ENCODE measurements around the gene ELOVL2. TPM values are rescaled to one million over a fixed set of nuclear protein-coding genes. Genes with fewer than 3 reads are reported as not detected.

The ELOVL2 gene
- total RNA-seq, 2 experiments from 2014 or later: not detected

- Histone ChIP-seq H3K4me1 (ENCODE audit: insufficient read depth, low read length) (no peaks in the 10 kb centered on the region), H3K9me3 (ENCODE audit: control insufficient read depth in 1 of 2, insufficient read depth in 1 of 2, low read length in 2 of 2) (no peaks in the 10 kb centered on the region), H3K27me3 (ENCODE audit: control insufficient read depth in 1 of 2, insufficient read depth in 2 of 2, low read length in 2 of 2) (peaks cover 12 to 31% of the 10 kb centered on the region in 2 experiments), H3K36me3 (ENCODE audit: insufficient read depth, low read length) (no peaks in the 10 kb centered on the region), H3K27ac (ENCODE audit: low read depth in 1 of 2, low read length in 2 of 2) (no peak overlapping the region), H3K4me3 (ENCODE audit: low read length) (no peak overlapping the region)
- no peaks in the 10 kb centered on the region for H3K4me1 Mint-ChIP-seq (ENCODE audit: low read depth)
- DNase-seq (no peak), ATAC-seq (ENCODE audit: poor library complexity) (no peak)
- no peaks in the 10 kb centered on the region for H3K36me3 Mint-ChIP-seq (ENCODE audit: low read depth)
- intact Hi-C loops (cut with DNase I, micrococcal nuclease): no loop called here
- no peak overlapping the region for H3K27ac Mint-ChIP-seq
- no peak for TF ChIP-seq CTCF (IDR thresholded peaks at IDR 0.05)
- H3K27me3 Mint-ChIP-seq: peaks cover 76% of the 10 kb centered on the region
- CTCF ChIA-PET: no interaction called here
- no peaks in the 10 kb centered on the region for H3K9me3 Mint-ChIP-seq
- POLR2A ChIA-PET: no interaction called here
- no peak overlapping the region for H3K4me3 Mint-ChIP-seq
Observed at GRCh38 chr6:11050731-11051130, 6.6 kb upstream of the ELOVL2 start.

- Histone ChIP-seq H3K27me3 (ENCODE audit: control insufficient read depth in 1 of 2, insufficient read depth in 2 of 2, low read length in 2 of 2) (peaks cover 28 to 61% of the 10 kb centered on the region in 2 experiments), H3K4me1 (ENCODE audit: insufficient read depth, low read length) (peaks cover 9% of the 10 kb centered on the region), H3K4me3 (ENCODE audit: low read length) (no peak overlapping the region), H3K27ac (ENCODE audit: low read depth in 1 of 2, low read length in 2 of 2) (no peak overlapping the region), H3K36me3 (ENCODE audit: insufficient read depth, low read length) (no peaks in the 10 kb centered on the region), H3K9me3 (ENCODE audit: control insufficient read depth in 1 of 2, insufficient read depth in 1 of 2, low read length in 2 of 2) (peaks cover 0 to 11% of the 10 kb centered on the region in 2 experiments)
- ATAC-seq (ENCODE audit: poor library complexity): no peak
- Mint-ChIP-seq H3K36me3 (ENCODE audit: low read depth) (peaks cover 3% of the 10 kb centered on the region), H3K9me3 (no peaks in the 10 kb centered on the region), H3K27me3 (peaks cover 83% of the 10 kb centered on the region), H3K4me1 (ENCODE audit: low read depth) (peaks cover 9% of the 10 kb centered on the region), H3K27ac (no peak overlapping the region), H3K4me3 (peak overlapping the region; percentile 73)
- POLR2A ChIA-PET: no interaction called here
- DNase-seq: no peak
- CTCF ChIA-PET: no interaction called here
- intact Hi-C loops (cut with DNase I, micrococcal nuclease): no loop called here
- no peak for TF ChIP-seq CTCF (IDR thresholded peaks at IDR 0.05)
Observed at GRCh38 chr6:11044712-11045167, 635 bp upstream of the ELOVL2 start.

- H3K4me1 ChIP-seq (ENCODE audit: insufficient read depth, low read length): peaks cover 9% of the 10 kb centered on the region
- H3K4me3 ChIP-seq (ENCODE audit: low read length): no peak overlapping the region
- peak overlapping the region; percentile 77 for H3K4me3 Mint-ChIP-seq
- ATAC-seq (ENCODE audit: poor library complexity) (no peak), DNase-seq (peak in 3 of 14 experiments; percentile 2 to 12 (median 9))
- intact Hi-C loops (cut with DNase I, micrococcal nuclease): no loop called here
- ChIA-PET POLR2A (no interaction called here), CTCF (no interaction called here)
- H3K9me3 ChIP-seq (ENCODE audit: control insufficient read depth in 1 of 2, insufficient read depth in 1 of 2, low read length in 2 of 2): peaks cover 0 to 11% of the 10 kb centered on the region in 2 experiments
- TF ChIP-seq CTCF (IDR thresholded peaks at IDR 0.05): no peak
- peaks cover 3% of the 10 kb centered on the region for H3K36me3 Mint-ChIP-seq (ENCODE audit: low read depth)
- H3K27me3 ChIP-seq (ENCODE audit: control insufficient read depth in 1 of 2, insufficient read depth in 2 of 2, low read length in 2 of 2): peaks cover 28 to 63% of the 10 kb centered on the region in 2 experiments
- H3K4me1 Mint-ChIP-seq (ENCODE audit: low read depth): peaks cover 9% of the 10 kb centered on the region
- H3K27ac Mint-ChIP-seq: no peak overlapping the region
- no peaks in the 10 kb centered on the region for H3K36me3 ChIP-seq (ENCODE audit: insufficient read depth, low read length)
- no peak overlapping the region for H3K27ac ChIP-seq (ENCODE audit: low read depth in 1 of 2, low read length in 2 of 2)
- peaks cover 82% of the 10 kb centered on the region for H3K27me3 Mint-ChIP-seq
- no peaks in the 10 kb centered on the region for H3K9me3 Mint-ChIP-seq
Observed at GRCh38 chr6:11043378-11043960, 636 bp downstream of the ELOVL2 start.

All from CD4-positive, alpha-beta T cell (primary cell).